ENCODE results near the gene NR2F1-AS1. TPM values are rescaled to one million over a fixed set of nuclear protein-coding genes. Genes with fewer than 3 reads are reported as not detected.
"Not testable (repeated sequence)": the region's sequence is repeated elsewhere in the genome, so short reads cannot be mapped to it uniquely, and the experiment has no call there.

NR2F1-AS1 gene
- total RNA-seq, 4 donors from 2014 or later = 0.13 to 0.85 TPM; not detected in 2

GRCh38 chr5:93510626-93511380 is 70.2 kb downstream of the NR2F1-AS1 start:
- H3K27me3 ChIP-seq = no peaks in the 10 kb centered on the region

GRCh38 chr5:93505553-93505952 is 75.5 kb downstream of the NR2F1-AS1 start:
- in situ Hi-C loops (cut with MboI; ENCODE audit: low sequenced_read_pairs in 4 of 4) = not testable (repeated sequence)

More at GRCh38 chr5:93510626-93511380, 70.2 kb downstream of the NR2F1-AS1 start:
- intact Hi-C loops (cut with DNase I; ENCODE audit: low total_unique reads) (no loop called here), in situ Hi-C loops (cut with MboI; ENCODE audit: low sequenced_read_pairs in 4 of 4) (no loop called here)
- Histone ChIP-seq H3K27ac (no peak overlapping the region), H3K9me3 (no peaks in the 10 kb centered on the region), H3K4me3 (no peak overlapping the region), H3K4me1 (no peaks in the 10 kb centered on the region), H3K36me3 (no peaks in the 10 kb centered on the region)
- ATAC-seq (no peak), DNase-seq (no peak)
- TF ChIP-seq POLR2A (IDR thresholded peaks at IDR 0.05) (no peak), CTCF (IDR thresholded peaks at IDR 0.05 in 4 of 5, conservative IDR thresholded peaks at IDR 0.05 in 1 of 5) (no peak)

DNA sequence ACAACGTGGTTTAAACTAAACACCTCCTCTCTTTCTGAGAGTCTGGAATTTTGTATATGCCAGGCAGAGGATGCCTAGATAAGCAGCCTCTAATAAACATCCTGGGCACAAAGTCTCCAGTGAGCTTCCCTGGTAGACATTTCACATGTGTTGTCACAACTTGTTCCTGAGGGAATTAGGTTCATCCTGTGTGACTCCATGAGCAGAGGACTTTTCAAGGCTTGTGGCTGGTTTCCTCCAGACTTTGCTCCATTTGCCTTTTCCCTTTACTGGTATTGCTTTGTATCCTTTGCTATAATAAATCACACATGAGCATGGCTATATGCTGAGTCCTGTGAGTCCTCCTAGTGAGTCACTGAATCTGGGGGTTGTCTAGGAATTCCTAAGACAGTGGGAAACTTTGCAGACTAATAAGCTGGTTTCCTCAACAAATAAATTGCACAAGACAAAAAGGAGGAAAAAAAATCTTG is 77.4 kb downstream of the NR2F1-AS1 start:
- in situ Hi-C loops (cut with MboI; ENCODE audit: low sequenced_read_pairs in 4 of 4) = no loop called here
- no peak for DNase-seq

More at GRCh38 chr5:93505553-93505952, 75.5 kb downstream of the NR2F1-AS1 start:
- H3K4me3 ChIP-seq; H3K36me3 ChIP-seq; H3K4me1 ChIP-seq; ATAC-seq; H3K27ac ChIP-seq; H3K9me3 ChIP-seq; H3K27me3 ChIP-seq; DNase-seq; intact Hi-C loops (cut with DNase I; ENCODE audit: low total_unique reads): not testable (repeated sequence)

DNA sequence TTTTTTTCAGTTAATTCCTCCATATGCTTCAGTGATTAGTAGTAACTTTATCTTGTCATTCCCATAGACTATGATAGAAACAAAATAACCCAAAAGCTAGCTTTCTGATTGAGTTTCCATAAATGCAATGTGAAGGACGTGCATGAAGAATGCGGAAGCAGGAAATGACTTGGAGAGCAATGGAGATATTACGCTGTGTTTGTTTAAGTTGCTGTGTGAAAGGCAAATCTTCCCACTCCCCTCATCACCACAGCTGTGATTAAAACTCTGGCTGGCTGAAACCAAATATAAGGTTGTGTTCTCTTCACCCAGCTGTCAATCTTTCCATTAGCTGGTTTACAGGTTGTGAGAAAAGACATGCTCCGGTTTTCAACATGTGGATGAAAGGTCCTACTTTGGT is 83.9 kb downstream of the NR2F1-AS1 start:
- Histone ChIP-seq H3K4me1 (no peaks in the 10 kb centered on the region), H3K27me3 (no peaks in the 10 kb centered on the region), H3K4me3 (no peak overlapping the region), H3K9me3 (no peaks in the 10 kb centered on the region), H3K36me3 (no peaks in the 10 kb centered on the region), H3K27ac (no peak overlapping the region)
- TF ChIP-seq CTCF (IDR thresholded peaks at IDR 0.05 in 4 of 5, conservative IDR thresholded peaks at IDR 0.05 in 1 of 5) (no peak), POLR2A (IDR thresholded peaks at IDR 0.05) (no peak)
- intact Hi-C loops (cut with DNase I; ENCODE audit: low total_unique reads) = no loop called here
- no peak for DNase-seq
- in situ Hi-C loops (cut with MboI; ENCODE audit: low sequenced_read_pairs in 4 of 4) = no loop called here
- ATAC-seq = no peak

More for the DNA sequence above, 77.4 kb downstream of the NR2F1-AS1 start:
- TF ChIP-seq CTCF (IDR thresholded peaks at IDR 0.05 in 4 of 5, conservative IDR thresholded peaks at IDR 0.05 in 1 of 5) = no peak
- no peak for TF ChIP-seq POLR2A (IDR thresholded peaks at IDR 0.05)
- no peak for ATAC-seq
- Histone ChIP-seq H3K36me3 (no peaks in the 10 kb centered on the region), H3K9me3 (no peaks in the 10 kb centered on the region), H3K4me1 (no peaks in the 10 kb centered on the region), H3K4me3 (no peak overlapping the region), H3K27ac (no peak overlapping the region), H3K27me3 (no peaks in the 10 kb centered on the region)
- intact Hi-C loops (cut with DNase I; ENCODE audit: low total_unique reads) = no loop called here

- no peak overlapping the region for H3K27ac ChIP-seq
- no peaks in the 10 kb centered on the region for H3K4me1 ChIP-seq
- no peak for ATAC-seq
- no peak overlapping the region for H3K4me3 ChIP-seq
- no peaks in the 10 kb centered on the region for H3K27me3 ChIP-seq
- no peak for DNase-seq
- peaks cover 0 to 3% (median 0%) of the 10 kb centered on the region in 3 donors for H3K9me3 ChIP-seq
- no peaks in the 10 kb centered on the region for H3K36me3 ChIP-seq
- in situ Hi-C loops (cut with MboI; ENCODE audit: low sequenced_read_pairs in 4 of 4) (no loop called here), intact Hi-C loops (cut with DNase I; ENCODE audit: low total_unique reads) (no loop called here)
- TF ChIP-seq CTCF (IDR thresholded peaks at IDR 0.05 in 4 of 5, conservative IDR thresholded peaks at IDR 0.05 in 1 of 5) (no peak), POLR2A (IDR thresholded peaks at IDR 0.05) (no peak)
Observed at GRCh38 chr5:93479982-93480509, 101.0 kb downstream of the NR2F1-AS1 start.

All from gastrocnemius medialis (tissue), 4 donors.